ENCODE data around the gene RAD51B. TPM values are rescaled to one million over a fixed set of nuclear protein-coding genes. Genes with fewer than 3 reads are reported as not detected.

Gene RAD51B
- total and polyA plus RNA-seq, 9 of the 15 experiments (the other 6 are each of a cell fraction or from before 2014, with no cell fraction given): 8.5 to 17.3 (median 11.3) TPM

- TF ChIP-seq TAL1 (IDR thresholded peaks at IDR 0.05) (no peak), KLF16 (IDR thresholded peaks at IDR 0.05) (no peak), RREB1 (CRISPR knock-in tag; IDR thresholded peaks at IDR 0.05) (no peak), SMAD1 (IDR thresholded peaks at IDR 0.05; ENCODE audit: low read depth, low read length, partially characterized antibody) (no peak), U2AF1 (optimal IDR thresholded peaks at IDR 0.05; ENCODE audit: low read depth, low read length) (no peak), TFAM (CRISPR knock-in tag; conservative IDR thresholded peaks at IDR 0.05) (no peak), EP300 (IDR thresholded peaks at IDR 0.05; ENCODE audit: low read length) (no peak), ELF1 (tag; IDR thresholded peaks at IDR 0.05) (no peak), EWSR1 (IDR thresholded peaks at IDR 0.05; ENCODE audit: borderline replicate concordance, low read depth, partially characterized antibody) (no peak), SNRNP70 (optimal IDR thresholded peaks at IDR 0.05; ENCODE audit: low read depth, low read length) (no peak), CC2D1A (IDR thresholded peaks at IDR 0.05) (no peak), DDX20 (tag; IDR thresholded peaks at IDR 0.05; ENCODE audit: low read depth) (no peak), ZNF644 (tag; IDR thresholded peaks at IDR 0.05; ENCODE audit: low read depth) (no peak)
- no peaks in the 10 kb centered on the region for H3K9me3 ChIP-seq (replicated peaks; ENCODE audit: control insufficient read depth, insufficient read depth, low read depth, low read length)
- H3K27ac ChIP-seq (ENCODE audit: extremely low read depth, low read depth, low read length): no peak overlapping the region
- H3K79me2 ChIP-seq (ENCODE audit: control insufficient read depth, insufficient read depth, low read length): no peaks in the 10 kb centered on the region
- H3K4me2 ChIP-seq (ENCODE audit: insufficient read depth, low read length): no peak overlapping the region
- H3K36me3 ChIP-seq (ENCODE audit: control insufficient read depth, insufficient read depth, low read length): no peaks in the 10 kb centered on the region
- ChIA-PET POLR2A (no interaction called here), CTCF (ENCODE audit: low intra/inter-chr PET ratio) (no interaction called here)
- no peak overlapping the region for H3K4me3 ChIP-seq
- no peaks in the 10 kb centered on the region for H4K20me1 ChIP-seq (replicated peaks; ENCODE audit: control insufficient read depth, insufficient read depth, low read length)
- intact Hi-C loops (cut with micrococcal nuclease) (no loop called here), in situ Hi-C loops (cut with MboI) (no loop called here)
- FAIRE-seq: no peak
- ATAC-seq: no peak
- no peaks in the 10 kb centered on the region for H3K27me3 ChIP-seq (ENCODE audit: control insufficient read depth in 2 of 2, insufficient read depth in 2 of 2, low read length in 2 of 2)
- 0% methylated on average over 1 of the region's 1 CpG for WGBS (ENCODE audit: insufficient coverage, low coverage, missing lambda C conversion rate)
- no peak overlapping the region for H2AFZ ChIP-seq (ENCODE audit: low read depth, low read length)
- DNase-seq (ENCODE audit: extremely low read depth in 1 of 4, low spot score in 3 of 4): no peak
- H3K4me1 ChIP-seq (replicated peaks in 1 of 2; ENCODE audit: control insufficient read depth in 2 of 2, insufficient read depth in 2 of 2, low read length in 2 of 2): no peaks in the 10 kb centered on the region
- no TSS peak for BruUV-seq (replicated peaks)
- no peaks in the 10 kb centered on the region for H3K9me1 ChIP-seq (ENCODE audit: control insufficient read depth, insufficient read depth, low read length)
- H3K9ac ChIP-seq (ENCODE audit: insufficient read depth in 1 of 2, low read depth in 2 of 2, low read length in 2 of 2): no peak overlapping the region
Measured at GRCh38 chr14:68386446-68386845, 566.9 kb downstream of the RAD51B start.

Measured in K562 (cell line).